Vagina (tissue), 2 donors: Measurements from ENCODE around the gene BCLAF1.

Experiments used
- POLR2AphosphoS5 ChIP-seq, 2 donors: sonication (generic); formaldehyde crosslinking; IDR thresholded peaks; one replicate each; pipeline ENCODE4 v1.9.0; 2017; ENCODE audit warnings: antibody characterized with exemption in 2 of 2, mild to moderate bottlenecking in 2 of 2, low read depth in 1 of 2; ENCODE audit not compliant: insufficient read depth in 1 of 2
- TF ChIP-seq, protein P1 (sequence below), 3 experiments: fragments of 450-650 bp in 2 of 3; fragments of 200-600 bp in 1 of 3; sonication (generic) in 1 of 3; IDR thresholded peaks; one replicate each; pipeline ENCODE4 v1.5.1; 2017 to 2019; ENCODE audit warnings: antibody characterized with exemption in 3 of 3, mild to moderate bottlenecking in 2 of 3, moderate library complexity in 2 of 3

DNA sequence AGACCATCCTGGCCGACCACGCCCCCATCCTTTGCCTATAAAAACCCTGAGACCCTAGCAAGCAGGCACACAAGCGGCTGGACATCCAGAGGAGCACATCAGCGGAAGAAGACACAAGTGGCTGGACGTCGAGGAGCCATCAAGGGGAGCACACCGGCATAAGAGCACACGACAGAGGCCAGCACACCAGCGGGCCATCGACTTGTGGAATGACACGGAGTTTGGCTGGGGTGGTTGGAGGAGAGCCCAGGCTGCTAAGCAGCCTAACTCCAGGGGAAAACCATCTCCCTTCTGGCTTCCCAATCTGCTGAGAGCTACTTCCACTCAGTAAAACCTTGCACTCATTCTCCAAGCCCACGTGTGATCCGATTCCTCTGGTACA, 44.8 kb upstream of the BCLAF1 start:
- TF ChIP-seq, protein P1, sequence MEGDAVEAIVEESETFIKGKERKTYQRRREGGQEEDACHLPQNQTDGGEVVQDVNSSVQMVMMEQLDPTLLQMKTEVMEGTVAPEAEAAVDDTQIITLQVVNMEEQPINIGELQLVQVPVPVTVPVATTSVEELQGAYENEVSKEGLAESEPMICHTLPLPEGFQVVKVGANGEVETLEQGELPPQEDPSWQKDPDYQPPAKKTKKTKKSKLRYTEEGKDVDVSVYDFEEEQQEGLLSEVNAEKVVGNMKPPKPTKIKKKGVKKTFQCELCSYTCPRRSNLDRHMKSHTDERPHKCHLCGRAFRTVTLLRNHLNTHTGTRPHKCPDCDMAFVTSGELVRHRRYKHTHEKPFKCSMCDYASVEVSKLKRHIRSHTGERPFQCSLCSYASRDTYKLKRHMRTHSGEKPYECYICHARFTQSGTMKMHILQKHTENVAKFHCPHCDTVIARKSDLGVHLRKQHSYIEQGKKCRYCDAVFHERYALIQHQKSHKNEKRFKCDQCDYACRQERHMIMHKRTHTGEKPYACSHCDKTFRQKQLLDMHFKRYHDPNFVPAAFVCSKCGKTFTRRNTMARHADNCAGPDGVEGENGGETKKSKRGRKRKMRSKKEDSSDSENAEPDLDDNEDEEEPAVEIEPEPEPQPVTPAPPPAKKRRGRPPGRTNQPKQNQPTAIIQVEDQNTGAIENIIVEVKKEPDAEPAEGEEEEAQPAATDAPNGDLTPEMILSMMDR (IDR thresholded peaks at IDR 0.05) = no peak
- TF ChIP-seq POLR2AphosphoS5 (IDR thresholded peaks at IDR 0.05; ENCODE audit: insufficient read depth in 1 of 2, low read depth in 1 of 2) = no peak
